Uterus (tissue), 2 donors: Measurements from ENCODE around the gene NMNAT3.

Source experiments
- CTCF ChIP-seq, 4 experiments: fragments of 200-600 bp in 2 of 4; fragments of 450-650 bp in 2 of 4; sonication (generic) in 2 of 4; IDR thresholded peaks; one replicate each; pipeline ENCODE4 v1.5.1; 2016 to 2019; ENCODE audit warnings: antibody characterized with exemption in 4 of 4, mild to moderate bottlenecking in 2 of 4, moderate library complexity in 1 of 4
- POLR2A ChIP-seq, 2 donors: fragments of 450-650 bp; IDR thresholded peaks; one replicate each; pipeline ENCODE4 v1.6.1; 2016; ENCODE audit warnings: antibody characterized with exemption in 2 of 2, mild to moderate bottlenecking in 1 of 2, moderate library complexity in 1 of 2

GRCh38 chr3:139577346-139577745, 100.4 kb downstream of the NMNAT3 start:
- no peak for TF ChIP-seq CTCF (IDR thresholded peaks at IDR 0.05)
- no peak for TF ChIP-seq POLR2A (IDR thresholded peaks at IDR 0.05)
